GM18517 (cell line): ENCODE measurements around the gene KCNG2.
"Not testable (repeated sequence)": the region's sequence is repeated elsewhere in the genome, so short reads cannot be mapped to it uniquely, and the experiment has no call there.

Source experiments
- ATAC-seq: cut with Tn5 transposase; IDR thresholded peaks from one replicate; pipeline ENCODE4 v1.9.1; 2021; ENCODE audit warnings: mild to moderate bottlenecking, moderate library complexity; ENCODE audit not compliant: unreplicated experiment

The KCNG2 gene

GRCh38 chr18:79849328-79850207 lies 51.8 kb downstream of the KCNG2 start:
- ATAC-seq, result no peak

GRCh38 chr18:79850731-79851130 lies 53.0 kb downstream of the KCNG2 start:
- no peak for ATAC-seq

- ATAC-seq, result no peak
These were observed 53.8 kb downstream of the KCNG2 start for GRCh38 chr18:79851489-79851888.

GRCh38 chr18:79851950-79852349 lies 54.2 kb downstream of the KCNG2 start:
- no peak for ATAC-seq

- ATAC-seq, result no peak
These were observed 55.0 kb downstream of the KCNG2 start for GRCh38 chr18:79852561-79853302.

GRCh38 chr18:79853303-79853992 lies 55.7 kb downstream of the KCNG2 start:
- ATAC-seq, result no peak

GRCh38 chr18:79853993-79854364 lies 56.2 kb downstream of the KCNG2 start:
- ATAC-seq, result no peak

- peak; percentile 65 for ATAC-seq
These were observed 57.6 kb downstream of the KCNG2 start for GRCh38 chr18:79855147-79855933.

GRCh38 chr18:79856119-79857007 lies 58.6 kb downstream of the KCNG2 start:
- ATAC-seq, result no peak

- ATAC-seq, result no peak
These were observed 59.4 kb downstream of the KCNG2 start for GRCh38 chr18:79857082-79857671.

- no peak for ATAC-seq
These were observed 61.6 kb downstream of the KCNG2 start for GRCh38 chr18:79859314-79859713.

- ATAC-seq, result no peak
These were observed 63.9 kb downstream of the KCNG2 start for GRCh38 chr18:79861687-79862086.

- ATAC-seq, result no peak
These were observed 64.8 kb downstream of the KCNG2 start for GRCh38 chr18:79862562-79862961.

GRCh38 chr18:79863161-79864005 lies 65.6 kb downstream of the KCNG2 start:
- ATAC-seq, result no peak

- ATAC-seq, result no peak
These were observed 66.4 kb downstream of the KCNG2 start for GRCh38 chr18:79864006-79864725.

GRCh38 chr18:79864955-79865354 lies 67.2 kb downstream of the KCNG2 start:
- not testable (repeated sequence) for ATAC-seq

- not testable (repeated sequence) for ATAC-seq
These were observed 68.2 kb downstream of the KCNG2 start for GRCh38 chr18:79865951-79866350.
